Measurements from ENCODE around the gene GNPTG. TPM values are rescaled to one million over a fixed set of nuclear protein-coding genes. Genes with fewer than 3 reads are reported as not detected.

GNPTG gene
- total RNA-seq, 1 experiment from 2014 or later = 29.4 TPM

GRCh38 chr16:1348926-1349325 lies 2.8 kb upstream of the GNPTG start:
- no peak overlapping the region for H2BK15ac ChIP-seq (ENCODE audit: low read depth, low read length)
- no peak overlapping the region for H3K4me2 ChIP-seq (ENCODE audit: insufficient read depth, insufficient read length, low read length)
- H4K8ac ChIP-seq (replicated peaks; ENCODE audit: insufficient read length, low read depth, low read length) = no peak overlapping the region
- H3K14ac ChIP-seq (ENCODE audit: insufficient read depth, low read length) = no peak overlapping the region
- no peaks in the 10 kb centered on the region for H3K4me1 ChIP-seq (ENCODE audit: insufficient read depth, low read length)
- TF ChIP-seq CTCF (conservative IDR thresholded peaks at IDR 0.05) = no peak
- H4K5ac ChIP-seq (ENCODE audit: insufficient read length, low read depth, low read length) = no peak overlapping the region
- H3K79me1 ChIP-seq (ENCODE audit: insufficient read depth, low read depth, low read length, poor library complexity, severe bottlenecking) = no peaks in the 10 kb centered on the region
- no peak overlapping the region for H3K4ac ChIP-seq (ENCODE audit: low read depth, low read length)
- no peak for DNase-seq
- H2BK5ac ChIP-seq (ENCODE audit: insufficient read length, low read length) = no peak overlapping the region
- no peak overlapping the region for H3T11ph ChIP-seq (ENCODE audit: low read length)
- Mint-ChIP-seq H3K4me3 (peak overlapping the region in 1 of 2 experiments; percentile 42; a peak in 2 of 5 replicates), H3K4me1 (peaks cover 4 to 9% of the 10 kb centered on the region in 2 experiments), H3K36me3 (ENCODE audit: insufficient read depth in 1 of 3, low read depth in 3 of 3) (peaks cover 3 to 18% (median 12%) of the 10 kb centered on the region in 3 experiments; a peak in 5 of 7 replicates), H3K9me3 (no peaks in the 10 kb centered on the region; a peak in 1 of 5 replicates), H3K27me3 (ENCODE audit: low read depth) (no peaks in the 10 kb centered on the region; the same call in 1 of the 2 replicates), H3K27ac (no peak overlapping the region)
- peaks cover 3% of the 10 kb centered on the region for H3K23me2 ChIP-seq (ENCODE audit: insufficient read length, low read depth, low read length, poor library complexity, severe bottlenecking)
- no peaks in the 10 kb centered on the region for H4K20me1 ChIP-seq (ENCODE audit: control insufficient read depth, insufficient read depth, insufficient read length)
- no peak overlapping the region for H3K56ac ChIP-seq (ENCODE audit: insufficient read length, low read depth, low read length)
- H3K18ac ChIP-seq (ENCODE audit: insufficient read length, low read depth, low read length) = no peak overlapping the region
- H4K91ac ChIP-seq (ENCODE audit: insufficient read length, low read depth, low read length) = no peak overlapping the region
- H3K27ac ChIP-seq (ENCODE audit: insufficient read length, low read depth, low read length) = no peak overlapping the region
- H2AK5ac ChIP-seq (ENCODE audit: insufficient read length, low read length) = no peak overlapping the region
- no CpG with 5 or more reads among the region's 14 CpGs for WGBS (ENCODE audit: extremely low coverage, insufficient read length, low lambda C conversion rate)
- H3K9me3 ChIP-seq (ENCODE audit: control insufficient read depth, low read depth, low read length) = no peaks in the 10 kb centered on the region
- no peak overlapping the region for H3K9ac ChIP-seq (ENCODE audit: extremely low read depth, insufficient read length, low read length)
- H2AFZ ChIP-seq (ENCODE audit: low read length) = no peak overlapping the region
- H3K27me3 ChIP-seq (ENCODE audit: insufficient read depth, low read length) = no peaks in the 10 kb centered on the region
- H2BK12ac ChIP-seq (ENCODE audit: insufficient read length, low read depth, low read length) = no peak overlapping the region
- H3K79me2 ChIP-seq (ENCODE audit: insufficient read depth, low read length) = peaks cover 2% of the 10 kb centered on the region; the same call in 1 of the 2 replicates
- H2BK120ac ChIP-seq (ENCODE audit: low read depth, low read length, poor library complexity, severe bottlenecking) = no peak overlapping the region
- H2BK20ac ChIP-seq (ENCODE audit: low read depth, low read length, poor library complexity, severe bottlenecking) = no peak overlapping the region
- no peak overlapping the region for H3K23ac ChIP-seq (ENCODE audit: insufficient read length, low read depth, low read length)
